Liver (tissue), 3 donors: ENCODE data around the gene WDR3.

Experiments used
- EGR1 ChIP-seq, 2 donors: IDR thresholded peaks; 2 replicates each; pipeline ENCODE4 v1.6.1; 2016 to 2018; ENCODE audit warnings: antibody characterized with exemption in 2 of 2, low read depth in 2 of 2
- GABPA ChIP-seq, 2 donors: IDR thresholded peaks in 1 of 2; conservative IDR thresholded peaks in 1 of 2; 2 replicates each; pipeline ENCODE4 v1.6.1; 2016; ENCODE audit warnings: antibody characterized with exemption in 2 of 2, mild to moderate bottlenecking in 1 of 2, moderate library complexity in 1 of 2
- NR2F2 ChIP-seq: IDR thresholded peaks from 2 replicates; pipeline ENCODE4 v1.6.1; 2016; ENCODE audit warnings: antibody characterized with exemption
- SP1 ChIP-seq: IDR thresholded peaks from 2 replicates; pipeline ENCODE4 v1.6.1; 2018; ENCODE audit warnings: antibody characterized with exemption, mild to moderate bottlenecking
- YY1 ChIP-seq: IDR thresholded peaks from 2 replicates; pipeline ENCODE4 v1.6.1; 2016; ENCODE audit warnings: antibody characterized with exemption, mild to moderate bottlenecking
- TF ChIP-seq, protein P1 (sequence below): fragments of 150-350 bp; IDR thresholded peaks from 2 replicates; pipeline ENCODE4 v1.5.1; 2017; ENCODE audit warnings: improper control_type of control experiment, low read depth, low read length; ENCODE audit not compliant: missing input control
- TF ChIP-seq, protein P2 (sequence below): IDR thresholded peaks from 2 replicates; pipeline ENCODE4 v1.6.1; 2016; ENCODE audit warnings: antibody characterized with exemption
- TF ChIP-seq, protein P3 (sequence below): IDR thresholded peaks from 2 replicates; pipeline ENCODE4 v1.6.1; 2016; ENCODE audit warnings: antibody characterized with exemption
- TF ChIP-seq, protein P4 (sequence below): IDR thresholded peaks from 2 replicates; pipeline ENCODE4 v1.6.1; 2016; ENCODE audit warnings: antibody characterized with exemption, mild to moderate bottlenecking
- donor health status: healthy.
- donor health status: healthy.

DNA sequence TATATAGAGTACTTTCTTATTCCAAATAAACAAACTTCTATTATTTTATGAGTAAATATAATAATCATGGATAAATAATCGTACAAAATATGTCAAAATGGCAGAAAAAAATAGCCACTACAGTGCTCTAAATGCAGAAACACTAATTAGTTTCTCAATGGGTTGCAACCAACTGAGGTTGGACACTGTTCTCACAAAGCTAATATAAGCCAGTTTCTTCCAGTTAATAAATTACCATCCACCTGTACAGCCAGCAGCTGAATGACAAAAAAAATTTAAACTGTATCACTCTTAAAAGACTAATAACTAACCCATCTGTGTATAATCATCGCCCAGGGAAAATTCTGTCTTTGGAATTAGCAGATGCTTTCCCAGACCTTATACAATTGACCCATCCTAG, 37.0 kb upstream of the WDR3 start:
- TF ChIP-seq, protein P1, sequence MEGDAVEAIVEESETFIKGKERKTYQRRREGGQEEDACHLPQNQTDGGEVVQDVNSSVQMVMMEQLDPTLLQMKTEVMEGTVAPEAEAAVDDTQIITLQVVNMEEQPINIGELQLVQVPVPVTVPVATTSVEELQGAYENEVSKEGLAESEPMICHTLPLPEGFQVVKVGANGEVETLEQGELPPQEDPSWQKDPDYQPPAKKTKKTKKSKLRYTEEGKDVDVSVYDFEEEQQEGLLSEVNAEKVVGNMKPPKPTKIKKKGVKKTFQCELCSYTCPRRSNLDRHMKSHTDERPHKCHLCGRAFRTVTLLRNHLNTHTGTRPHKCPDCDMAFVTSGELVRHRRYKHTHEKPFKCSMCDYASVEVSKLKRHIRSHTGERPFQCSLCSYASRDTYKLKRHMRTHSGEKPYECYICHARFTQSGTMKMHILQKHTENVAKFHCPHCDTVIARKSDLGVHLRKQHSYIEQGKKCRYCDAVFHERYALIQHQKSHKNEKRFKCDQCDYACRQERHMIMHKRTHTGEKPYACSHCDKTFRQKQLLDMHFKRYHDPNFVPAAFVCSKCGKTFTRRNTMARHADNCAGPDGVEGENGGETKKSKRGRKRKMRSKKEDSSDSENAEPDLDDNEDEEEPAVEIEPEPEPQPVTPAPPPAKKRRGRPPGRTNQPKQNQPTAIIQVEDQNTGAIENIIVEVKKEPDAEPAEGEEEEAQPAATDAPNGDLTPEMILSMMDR = no peak
- TF ChIP-seq YY1 = no peak
- TF ChIP-seq, protein P2, sequence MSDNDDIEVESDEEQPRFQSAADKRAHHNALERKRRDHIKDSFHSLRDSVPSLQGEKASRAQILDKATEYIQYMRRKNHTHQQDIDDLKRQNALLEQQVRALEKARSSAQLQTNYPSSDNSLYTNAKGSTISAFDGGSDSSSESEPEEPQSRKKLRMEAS = no peak
- TF ChIP-seq, protein P3, sequence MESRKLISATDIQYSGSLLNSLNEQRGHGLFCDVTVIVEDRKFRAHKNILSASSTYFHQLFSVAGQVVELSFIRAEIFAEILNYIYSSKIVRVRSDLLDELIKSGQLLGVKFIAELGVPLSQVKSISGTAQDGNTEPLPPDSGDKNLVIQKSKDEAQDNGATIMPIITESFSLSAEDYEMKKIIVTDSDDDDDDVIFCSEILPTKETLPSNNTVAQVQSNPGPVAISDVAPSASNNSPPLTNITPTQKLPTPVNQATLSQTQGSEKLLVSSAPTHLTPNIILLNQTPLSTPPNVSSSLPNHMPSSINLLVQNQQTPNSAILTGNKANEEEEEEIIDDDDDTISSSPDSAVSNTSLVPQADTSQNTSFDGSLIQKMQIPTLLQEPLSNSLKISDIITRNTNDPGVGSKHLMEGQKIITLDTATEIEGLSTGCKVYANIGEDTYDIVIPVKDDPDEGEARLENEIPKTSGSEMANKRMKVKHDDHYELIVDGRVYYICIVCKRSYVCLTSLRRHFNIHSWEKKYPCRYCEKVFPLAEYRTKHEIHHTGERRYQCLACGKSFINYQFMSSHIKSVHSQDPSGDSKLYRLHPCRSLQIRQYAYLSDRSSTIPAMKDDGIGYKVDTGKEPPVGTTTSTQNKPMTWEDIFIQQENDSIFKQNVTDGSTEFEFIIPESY = no peak
- no peak for TF ChIP-seq SP1
- no peak for TF ChIP-seq NR2F2
- no peak for TF ChIP-seq EGR1 (IDR thresholded peaks at IDR 0.05; ENCODE audit: low read depth in 2 of 2)
- no peak for TF ChIP-seq GABPA (IDR thresholded peaks at IDR 0.05 in 1 of 2, conservative IDR thresholded peaks at IDR 0.05 in 1 of 2)
- TF ChIP-seq, protein P4, sequence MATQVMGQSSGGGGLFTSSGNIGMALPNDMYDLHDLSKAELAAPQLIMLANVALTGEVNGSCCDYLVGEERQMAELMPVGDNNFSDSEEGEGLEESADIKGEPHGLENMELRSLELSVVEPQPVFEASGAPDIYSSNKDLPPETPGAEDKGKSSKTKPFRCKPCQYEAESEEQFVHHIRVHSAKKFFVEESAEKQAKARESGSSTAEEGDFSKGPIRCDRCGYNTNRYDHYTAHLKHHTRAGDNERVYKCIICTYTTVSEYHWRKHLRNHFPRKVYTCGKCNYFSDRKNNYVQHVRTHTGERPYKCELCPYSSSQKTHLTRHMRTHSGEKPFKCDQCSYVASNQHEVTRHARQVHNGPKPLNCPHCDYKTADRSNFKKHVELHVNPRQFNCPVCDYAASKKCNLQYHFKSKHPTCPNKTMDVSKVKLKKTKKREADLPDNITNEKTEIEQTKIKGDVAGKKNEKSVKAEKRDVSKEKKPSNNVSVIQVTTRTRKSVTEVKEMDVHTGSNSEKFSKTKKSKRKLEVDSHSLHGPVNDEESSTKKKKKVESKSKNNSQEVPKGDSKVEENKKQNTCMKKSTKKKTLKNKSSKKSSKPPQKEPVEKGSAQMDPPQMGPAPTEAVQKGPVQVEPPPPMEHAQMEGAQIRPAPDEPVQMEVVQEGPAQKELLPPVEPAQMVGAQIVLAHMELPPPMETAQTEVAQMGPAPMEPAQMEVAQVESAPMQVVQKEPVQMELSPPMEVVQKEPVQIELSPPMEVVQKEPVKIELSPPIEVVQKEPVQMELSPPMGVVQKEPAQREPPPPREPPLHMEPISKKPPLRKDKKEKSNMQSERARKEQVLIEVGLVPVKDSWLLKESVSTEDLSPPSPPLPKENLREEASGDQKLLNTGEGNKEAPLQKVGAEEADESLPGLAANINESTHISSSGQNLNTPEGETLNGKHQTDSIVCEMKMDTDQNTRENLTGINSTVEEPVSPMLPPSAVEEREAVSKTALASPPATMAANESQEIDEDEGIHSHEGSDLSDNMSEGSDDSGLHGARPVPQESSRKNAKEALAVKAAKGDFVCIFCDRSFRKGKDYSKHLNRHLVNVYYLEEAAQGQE = no peak
